Activated T-helper 2 cell treated with anti-CD3 and anti-CD28 coated beads, Interferon-gamma antibody, Interleukin-2, Interleukin-4, amounts not matched to agents 10 μg/mL and 5 μg/mL and 100 μg/mL, durations not matched to agents 14 hours and 24 hours and 36 hours (primary cell): ENCODE measurements around the gene COLEC11. TPM values are rescaled to one million over a fixed set of nuclear protein-coding genes. Genes with fewer than 3 reads are reported as not detected.

Experiments used
- DNase-seq: peaks from one replicate; pipeline ENCODE4 v3.0.0; 2021; ENCODE audit warnings: low spot score
- H3K27ac Mint-ChIP-seq: one replicate; pipeline ENCODE4 v1.8.0; 2021; ENCODE audit warnings: mixed read lengths
- H3K27me3 Mint-ChIP-seq: one replicate; pipeline ENCODE4 v1.8.0; 2021; ENCODE audit warnings: low read depth, mixed read lengths
- H3K36me3 Mint-ChIP-seq: one replicate; pipeline ENCODE4 v1.8.0; 2021; ENCODE audit warnings: low read depth, mixed read lengths
- H3K4me1 Mint-ChIP-seq: one replicate; pipeline ENCODE4 v1.8.0; 2021; ENCODE audit warnings: low read depth, mixed read lengths
- H3K4me3 Mint-ChIP-seq: one replicate; pipeline ENCODE4 v1.8.0; 2021; ENCODE audit warnings: low read depth, mild to moderate bottlenecking, moderate library complexity, mixed read lengths
- H3K9me3 Mint-ChIP-seq: one replicate; pipeline ENCODE4 v1.8.0; 2021; ENCODE audit warnings: mixed read lengths
- intact Hi-C: fragments of 100-400 bp; cut with micrococcal nuclease; formaldehyde crosslinking; loops from one replicate; pipeline ENCODE4 v1.15.1; 2023
- total RNA-seq: library from RNA; stranded (reverse); gene quantifications from 2 replicates; pipeline ENCODE4 v1.2.3, GENCODE V29; 2022

Gene COLEC11
- total RNA-seq, 1 donor from 2014 or later, result not detected

GRCh38 chr2:3679616-3680393, 84.9 kb downstream of the COLEC11 start:
- no peaks in the 10 kb centered on the region for H3K4me1 Mint-ChIP-seq
- intact Hi-C loops, result no loop called here
- H3K9me3 Mint-ChIP-seq, result no peaks in the 10 kb centered on the region
- H3K36me3 Mint-ChIP-seq, result no peaks in the 10 kb centered on the region
- peaks cover 2% of the 10 kb centered on the region for H3K27me3 Mint-ChIP-seq
- H3K4me3 Mint-ChIP-seq, result no peak overlapping the region
- no peak overlapping the region for H3K27ac Mint-ChIP-seq
- DNase-seq, result no peak

GRCh38 chr2:3680548-3681345, 85.8 kb downstream of the COLEC11 start:
- Mint-ChIP-seq H3K9me3 (no peaks in the 10 kb centered on the region), H3K27me3 (peaks cover 5% of the 10 kb centered on the region), H3K4me3 (no peak overlapping the region), H3K27ac (no peak overlapping the region), H3K4me1 (no peaks in the 10 kb centered on the region), H3K36me3 (no peaks in the 10 kb centered on the region)
- intact Hi-C loops, result no loop called here
- DNase-seq, result no peak

GRCh38 chr2:3681625-3682024, 86.7 kb downstream of the COLEC11 start:
- DNase-seq, result no peak
- no peaks in the 10 kb centered on the region for H3K9me3 Mint-ChIP-seq
- no peak overlapping the region for H3K4me3 Mint-ChIP-seq
- no peak overlapping the region for H3K27ac Mint-ChIP-seq
- H3K27me3 Mint-ChIP-seq, result peaks cover 9% of the 10 kb centered on the region
- no peaks in the 10 kb centered on the region for H3K36me3 Mint-ChIP-seq
- H3K4me1 Mint-ChIP-seq, result no peaks in the 10 kb centered on the region
- intact Hi-C loops, result no loop called here

- no peak overlapping the region for H3K27ac Mint-ChIP-seq
- no peak overlapping the region for H3K4me3 Mint-ChIP-seq
- H3K27me3 Mint-ChIP-seq, result peaks cover 15% of the 10 kb centered on the region
- H3K4me1 Mint-ChIP-seq, result no peaks in the 10 kb centered on the region
- intact Hi-C loops, result no loop called here
- no peaks in the 10 kb centered on the region for H3K36me3 Mint-ChIP-seq
- no peak for DNase-seq
- H3K9me3 Mint-ChIP-seq, result no peaks in the 10 kb centered on the region
Measured at GRCh38 chr2:3682811-3683210, 87.9 kb downstream of the COLEC11 start.

- peaks cover 18% of the 10 kb centered on the region for H3K27me3 Mint-ChIP-seq
- H3K4me1 Mint-ChIP-seq, result no peaks in the 10 kb centered on the region
- intact Hi-C loops, result no loop called here
- no peak for DNase-seq
- no peak overlapping the region for H3K4me3 Mint-ChIP-seq
- H3K36me3 Mint-ChIP-seq, result no peaks in the 10 kb centered on the region
- no peaks in the 10 kb centered on the region for H3K9me3 Mint-ChIP-seq
- no peak overlapping the region for H3K27ac Mint-ChIP-seq
Measured at GRCh38 chr2:3683748-3684454, 89.0 kb downstream of the COLEC11 start.

- intact Hi-C loops, result no loop called here
- Mint-ChIP-seq H3K36me3 (no peaks in the 10 kb centered on the region), H3K4me3 (no peak overlapping the region), H3K4me1 (no peaks in the 10 kb centered on the region), H3K9me3 (no peaks in the 10 kb centered on the region), H3K27ac (no peak overlapping the region), H3K27me3 (peaks cover 16% of the 10 kb centered on the region)
- no peak for DNase-seq
Measured at GRCh38 chr2:3689998-3690748, 95.3 kb downstream of the COLEC11 start.

- Mint-ChIP-seq H3K27ac (no peak overlapping the region), H3K36me3 (no peaks in the 10 kb centered on the region), H3K9me3 (no peaks in the 10 kb centered on the region), H3K4me1 (no peaks in the 10 kb centered on the region), H3K27me3 (peaks cover 4% of the 10 kb centered on the region), H3K4me3 (no peak overlapping the region)
- no peak for DNase-seq
- intact Hi-C loops, result no loop called here
Measured at GRCh38 chr2:3692375-3692774, 97.5 kb downstream of the COLEC11 start.

Other genes with a start within 250 kb of the COLEC11 start
- 46.4 and 54.3 TPM in 2 replicates for gene EIPR1, start 217.3 kb upstream of the COLEC11 start, total RNA-seq
- gene TRAPPC12, start 215.4 kb upstream of the COLEC11 start, total RNA-seq, result 84.6 and 87.1 TPM in 2 replicates
- 39.8 and 42.7 TPM in 2 replicates for gene ADI1, start 75.6 kb upstream of the COLEC11 start, total RNA-seq
- 29.0 and 30.3 TPM in 2 replicates for gene RNASEH1, start 36.8 kb upstream of the COLEC11 start, total RNA-seq
- 1,612 and 1,642 TPM in 2 replicates for gene RPS7, start 19.9 kb upstream of the COLEC11 start, total RNA-seq
- gene ALLC, start 63.1 kb downstream of the COLEC11 start, total RNA-seq, result not detected in 2 replicates
- not detected in 2 replicates for gene DCDC2C, start 108.5 kb downstream of the COLEC11 start, total RNA-seq